BJ (cell line): ENCODE results near the gene RASGRF2. TPM values are rescaled to one million over a fixed set of nuclear protein-coding genes. Genes with fewer than 3 reads are reported as not detected.

ENCODE experiments used
- CTCF ChIA-PET: fragments of 350-600 bp; formaldehyde crosslinking; extraction: SDS; loops from one replicate; lab custom pipeline; 2021; ENCODE audit warnings: antibody characterized with exemption, inconsistent platforms; lab: Yijun Ruan, JAX
- POLR2A ChIA-PET: fragments of 300-600 bp; sonication (Branson Sonifier 250); formaldehyde crosslinking; extraction: SDS; loops from one replicate; lab custom pipeline; 2021; ENCODE audit warnings: antibody characterized with exemption; lab: Charles Lee
- DNase-seq: peaks from one replicate; pipeline ENCODE4 v3.0.0-alpha.2; 2011; ENCODE audit warnings: low read depth
- H3K27me3 ChIP-seq: 2 replicates; pipeline ENCODE4 v1.6.0; 2011; ENCODE audit warnings: low read length; ENCODE audit not compliant: control insufficient read depth, insufficient read depth
- H3K36me3 ChIP-seq: 2 replicates; pipeline ENCODE4 v1.5.1; 2011; ENCODE audit warnings: low read length; ENCODE audit not compliant: control insufficient read depth, insufficient read depth
- H3K4me3 ChIP-seq: 2 replicates; pipeline ENCODE4 v1.5.1; 2011; ENCODE audit warnings: low read depth, mild to moderate bottlenecking, control low read depth, low read length
- polyA plus RNA-seq: library from polyadenylated mRNA; depleted of rRNA; stranded (reverse); fragments of >200 nt; gene quantifications from 2 replicates; pipeline ENCODE4 v1.2.3, GENCODE V29; 2011
- TF ChIP-seq, protein P1 (sequence below): IDR thresholded peaks from 2 replicates; pipeline ENCODE4 v1.5.1; 2011; ENCODE audit warnings: low read depth, mild to moderate bottlenecking, control low read depth, inconsistent platforms, low read length, moderate library complexity; ENCODE audit not compliant: insufficient read depth

Gene RASGRF2
- polyA plus RNA-seq, 1 experiment, result 0.85 TPM

DNA sequence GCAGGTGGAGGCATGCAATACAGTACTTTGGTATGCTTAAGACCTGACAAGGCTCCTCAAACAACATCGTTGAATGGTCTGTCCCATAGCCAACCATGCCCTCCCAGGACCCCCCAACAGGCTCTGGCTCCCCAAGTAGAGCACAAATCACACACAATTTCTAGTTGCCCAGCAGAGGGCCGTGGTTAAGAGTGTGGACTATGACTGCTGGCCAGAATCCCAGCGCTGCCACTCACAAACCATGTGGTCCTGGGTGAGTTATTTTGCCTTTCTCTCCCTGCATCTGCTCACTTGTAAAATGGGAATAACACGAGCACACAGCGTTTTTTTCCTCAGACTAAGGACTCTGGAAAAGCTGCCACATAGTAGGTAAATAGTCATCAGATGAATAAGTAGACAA, 279.4 kb downstream of the RASGRF2 start:
- Histone ChIP-seq H3K27me3 (no peaks in the 10 kb centered on the region), H3K4me3 (no peak overlapping the region), H3K36me3 (no peaks in the 10 kb centered on the region)
- DNase-seq, result no peak
- TF ChIP-seq, protein P1, sequence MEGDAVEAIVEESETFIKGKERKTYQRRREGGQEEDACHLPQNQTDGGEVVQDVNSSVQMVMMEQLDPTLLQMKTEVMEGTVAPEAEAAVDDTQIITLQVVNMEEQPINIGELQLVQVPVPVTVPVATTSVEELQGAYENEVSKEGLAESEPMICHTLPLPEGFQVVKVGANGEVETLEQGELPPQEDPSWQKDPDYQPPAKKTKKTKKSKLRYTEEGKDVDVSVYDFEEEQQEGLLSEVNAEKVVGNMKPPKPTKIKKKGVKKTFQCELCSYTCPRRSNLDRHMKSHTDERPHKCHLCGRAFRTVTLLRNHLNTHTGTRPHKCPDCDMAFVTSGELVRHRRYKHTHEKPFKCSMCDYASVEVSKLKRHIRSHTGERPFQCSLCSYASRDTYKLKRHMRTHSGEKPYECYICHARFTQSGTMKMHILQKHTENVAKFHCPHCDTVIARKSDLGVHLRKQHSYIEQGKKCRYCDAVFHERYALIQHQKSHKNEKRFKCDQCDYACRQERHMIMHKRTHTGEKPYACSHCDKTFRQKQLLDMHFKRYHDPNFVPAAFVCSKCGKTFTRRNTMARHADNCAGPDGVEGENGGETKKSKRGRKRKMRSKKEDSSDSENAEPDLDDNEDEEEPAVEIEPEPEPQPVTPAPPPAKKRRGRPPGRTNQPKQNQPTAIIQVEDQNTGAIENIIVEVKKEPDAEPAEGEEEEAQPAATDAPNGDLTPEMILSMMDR, result no peak
- CTCF ChIA-PET, result interaction anchor here (1.0 kb wide), 1 partner anchor 60 kb away, joined by 3 read pairs; no protein-coding TSS in a partner anchor
- POLR2A ChIA-PET, result no interaction called here

DNA sequence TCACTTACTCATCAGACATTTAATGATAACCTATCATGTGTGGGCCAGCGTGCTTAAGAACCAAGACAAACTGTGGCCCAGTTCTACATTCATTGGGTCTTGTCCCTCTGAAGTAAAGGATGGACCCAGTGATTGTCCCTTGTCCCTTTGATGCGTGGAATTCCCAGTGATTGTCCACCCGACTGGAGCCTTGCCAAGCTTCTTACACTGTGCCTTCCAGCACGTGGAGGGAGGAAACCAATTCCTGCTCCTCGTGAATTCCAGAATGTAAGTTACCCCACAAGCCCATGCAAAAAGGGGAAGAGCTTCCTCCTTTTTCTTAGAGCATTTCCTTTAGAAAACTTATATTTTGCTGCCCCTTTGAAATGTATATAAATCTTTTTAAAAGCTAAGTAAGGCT, 280.8 kb downstream of the RASGRF2 start:
- no peak for DNase-seq
- H3K36me3 ChIP-seq, result no peaks in the 10 kb centered on the region
- TF ChIP-seq, protein P1, result no peak
- ChIA-PET CTCF (interaction anchor here (1.5 kb wide), 1 partner anchor 12 kb away, joined by 4 read pairs; no protein-coding TSS in a partner anchor), POLR2A (no interaction called here)
- no peak overlapping the region for H3K4me3 ChIP-seq
- H3K27me3 ChIP-seq, result no peaks in the 10 kb centered on the region

DNA sequence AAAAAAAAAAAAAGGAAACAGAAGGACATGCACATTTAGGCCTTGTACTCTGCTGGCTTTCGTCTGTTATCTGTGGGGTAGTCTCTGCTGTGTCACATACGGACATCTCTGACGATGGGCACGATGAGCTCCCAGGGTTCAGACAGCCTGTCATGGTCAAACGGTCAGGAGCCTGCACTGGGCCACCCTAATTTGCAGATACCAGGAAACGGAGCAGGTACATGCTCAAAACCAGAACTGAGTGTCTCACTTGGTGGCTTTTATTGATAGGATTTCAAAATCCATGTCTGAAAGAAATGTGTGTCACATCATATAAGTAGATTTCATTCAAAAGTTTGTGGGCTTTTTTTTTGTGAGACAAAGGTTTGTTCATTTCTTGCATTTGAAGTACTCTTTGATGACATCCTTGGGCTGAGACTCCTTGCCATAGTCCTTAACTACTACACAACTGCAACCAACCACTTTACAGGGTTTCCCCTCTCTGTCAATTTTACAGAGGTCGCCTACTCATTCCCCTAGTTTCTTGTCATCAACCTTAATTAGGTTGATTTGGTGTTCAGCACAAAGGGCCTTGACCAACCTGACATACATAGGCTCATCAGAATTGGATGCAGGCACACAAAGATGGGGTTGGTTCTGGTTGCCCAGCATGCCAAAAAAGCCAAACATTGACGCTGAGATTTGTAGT, 281.9 kb downstream of the RASGRF2 start:
- ChIA-PET CTCF (interaction anchor here (1.5 kb wide), 1 partner anchor 11 kb away, joined by 4 read pairs; no protein-coding TSS in a partner anchor), POLR2A (no interaction called here)
- H3K4me3 ChIP-seq, result no peak overlapping the region
- no peaks in the 10 kb centered on the region for H3K27me3 ChIP-seq
- H3K36me3 ChIP-seq, result no peaks in the 10 kb centered on the region
- TF ChIP-seq, protein P1, result no peak
- no peak for DNase-seq

DNA sequence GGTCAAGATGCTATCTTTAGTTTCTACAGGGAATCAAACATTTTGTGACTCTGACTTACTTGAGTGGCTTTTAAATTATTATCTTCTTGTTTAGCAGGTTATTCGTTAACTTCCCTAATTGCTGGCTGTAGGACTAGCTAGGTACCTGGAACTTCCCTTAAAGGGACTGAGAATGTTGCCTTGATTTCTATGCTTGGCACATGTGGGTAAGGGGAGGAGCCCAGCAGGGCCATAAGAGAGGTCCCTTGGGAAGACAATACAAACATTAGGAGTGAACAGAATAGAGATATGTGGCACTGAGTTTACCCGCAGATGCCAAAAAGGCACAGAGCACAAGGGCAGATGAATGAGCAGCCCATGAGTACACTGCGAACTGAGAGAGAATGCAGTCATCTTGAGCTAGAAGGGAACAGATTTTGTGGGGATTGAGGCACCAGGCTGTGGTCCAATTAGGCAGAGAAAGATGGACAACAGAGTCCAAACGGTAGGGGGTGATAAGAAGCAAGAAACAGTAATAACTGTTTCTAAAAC, 282.8 kb downstream of the RASGRF2 start:
- ChIA-PET CTCF (no interaction called here), POLR2A (no interaction called here)
- no peaks in the 10 kb centered on the region for H3K36me3 ChIP-seq
- DNase-seq, result no peak
- TF ChIP-seq, protein P1, result no peak
- H3K27me3 ChIP-seq, result no peaks in the 10 kb centered on the region
- H3K4me3 ChIP-seq, result no peak overlapping the region

DNA sequence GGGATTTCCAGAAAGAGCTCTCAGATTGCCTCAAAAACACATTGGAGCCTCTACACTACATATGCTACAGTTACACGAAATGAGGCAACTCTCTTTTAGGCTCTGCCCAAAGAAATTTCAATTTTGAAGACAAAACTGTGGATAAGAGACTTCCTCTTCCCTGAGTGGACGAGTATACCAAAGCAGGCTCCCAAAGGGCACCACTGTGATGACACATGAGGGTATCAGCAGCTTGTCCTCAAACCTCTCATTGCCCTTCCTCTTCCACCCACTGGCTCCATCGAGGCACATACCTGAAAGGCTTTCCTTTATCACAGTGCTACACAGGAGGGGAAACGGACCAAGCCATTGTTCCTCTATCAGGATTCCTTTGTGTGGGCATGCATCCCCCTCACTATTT, 284.3 kb downstream of the RASGRF2 start:
- Histone ChIP-seq H3K27me3 (no peaks in the 10 kb centered on the region), H3K36me3 (no peaks in the 10 kb centered on the region), H3K4me3 (no peak overlapping the region)
- TF ChIP-seq, protein P1, result no peak
- no peak for DNase-seq
- ChIA-PET CTCF (no interaction called here), POLR2A (no interaction called here)
